ENCODE measurements around the gene FTO. TPM values are rescaled to one million over a fixed set of nuclear protein-coding genes. Genes with fewer than 3 reads are reported as not detected.

The FTO gene
- total and polyA plus RNA-seq, 2 of the 13 experiments (the other 11 are each of a cell fraction or from before 2014, with no cell fraction given): 41.6 to 55.8 TPM

DNA sequence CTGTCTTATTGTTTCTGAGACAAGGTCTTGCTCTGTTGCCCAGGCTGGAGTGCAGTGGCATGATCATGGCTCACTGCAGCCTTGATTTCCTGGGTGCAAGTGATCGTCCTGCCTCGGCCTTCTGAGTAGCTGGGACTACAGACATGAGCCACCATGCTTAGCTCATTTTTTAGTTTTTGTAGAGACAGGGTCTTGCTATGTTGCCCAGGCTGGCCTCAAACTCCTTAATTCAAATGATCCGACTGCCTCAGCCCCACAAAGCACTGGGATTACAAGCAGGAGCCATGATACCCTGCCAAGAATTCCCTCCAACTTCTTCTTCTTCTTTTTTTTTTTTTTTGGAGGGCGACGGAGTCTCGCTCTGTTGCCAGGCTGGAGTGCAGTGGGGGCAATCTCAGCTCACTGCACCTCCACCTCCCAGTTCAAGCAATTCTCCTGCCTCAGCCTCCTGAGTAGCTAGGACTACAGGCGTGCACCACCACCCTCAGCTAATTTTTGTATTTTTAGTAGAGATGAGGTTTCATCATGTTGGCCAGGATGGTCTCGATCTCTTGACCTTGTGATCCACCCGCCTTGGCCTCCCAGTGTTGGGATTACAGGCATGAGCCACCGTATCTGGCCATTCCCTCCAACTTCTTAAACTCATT lies 477.9 kb downstream of the FTO start (continued):
- 0 out of 2 replicates have a peak, but pooled peaks have one; percentile 22 for TF ChIP-seq NAIF1 (CRISPR knock-in tag; IDR thresholded peaks at IDR 0.05; ENCODE audit: borderline replicate concordance)
- TF ChIP-seq ZNF687 (CRISPR knock-in tag; IDR thresholded peaks at IDR 0.05): peak; percentile 43
- TF ChIP-seq, protein P1, sequence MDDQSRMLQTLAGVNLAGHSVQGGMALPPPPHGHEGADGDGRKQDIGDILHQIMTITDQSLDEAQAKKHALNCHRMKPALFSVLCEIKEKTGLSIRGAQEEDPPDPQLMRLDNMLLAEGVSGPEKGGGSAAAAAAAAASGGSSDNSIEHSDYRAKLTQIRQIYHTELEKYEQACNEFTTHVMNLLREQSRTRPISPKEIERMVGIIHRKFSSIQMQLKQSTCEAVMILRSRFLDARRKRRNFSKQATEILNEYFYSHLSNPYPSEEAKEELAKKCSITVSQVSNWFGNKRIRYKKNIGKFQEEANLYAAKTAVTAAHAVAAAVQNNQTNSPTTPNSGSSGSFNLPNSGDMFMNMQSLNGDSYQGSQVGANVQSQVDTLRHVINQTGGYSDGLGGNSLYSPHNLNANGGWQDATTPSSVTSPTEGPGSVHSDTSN (CRISPR knock-in tag; IDR thresholded peaks at IDR 0.05; ENCODE audit: borderline replicate concordance): 0 out of 2 replicates have a peak, but pooled peaks have one; percentile 42
- TF ChIP-seq HNF1B (CRISPR knock-in tag; IDR thresholded peaks at IDR 0.05): peak; percentile 22; the same call in 1 of the 2 replicates
- 0 out of 2 replicates have a peak, but pooled peaks have one; percentile 9 for TF ChIP-seq SNAI1 (CRISPR knock-in tag; IDR thresholded peaks at IDR 0.05; ENCODE audit: borderline replicate concordance)
- 0 out of 2 replicates have a peak, but pooled peaks have one; percentile 51 for TF ChIP-seq BRD4 (CRISPR knock-in tag; IDR thresholded peaks at IDR 0.05)
- TF ChIP-seq, protein P2, sequence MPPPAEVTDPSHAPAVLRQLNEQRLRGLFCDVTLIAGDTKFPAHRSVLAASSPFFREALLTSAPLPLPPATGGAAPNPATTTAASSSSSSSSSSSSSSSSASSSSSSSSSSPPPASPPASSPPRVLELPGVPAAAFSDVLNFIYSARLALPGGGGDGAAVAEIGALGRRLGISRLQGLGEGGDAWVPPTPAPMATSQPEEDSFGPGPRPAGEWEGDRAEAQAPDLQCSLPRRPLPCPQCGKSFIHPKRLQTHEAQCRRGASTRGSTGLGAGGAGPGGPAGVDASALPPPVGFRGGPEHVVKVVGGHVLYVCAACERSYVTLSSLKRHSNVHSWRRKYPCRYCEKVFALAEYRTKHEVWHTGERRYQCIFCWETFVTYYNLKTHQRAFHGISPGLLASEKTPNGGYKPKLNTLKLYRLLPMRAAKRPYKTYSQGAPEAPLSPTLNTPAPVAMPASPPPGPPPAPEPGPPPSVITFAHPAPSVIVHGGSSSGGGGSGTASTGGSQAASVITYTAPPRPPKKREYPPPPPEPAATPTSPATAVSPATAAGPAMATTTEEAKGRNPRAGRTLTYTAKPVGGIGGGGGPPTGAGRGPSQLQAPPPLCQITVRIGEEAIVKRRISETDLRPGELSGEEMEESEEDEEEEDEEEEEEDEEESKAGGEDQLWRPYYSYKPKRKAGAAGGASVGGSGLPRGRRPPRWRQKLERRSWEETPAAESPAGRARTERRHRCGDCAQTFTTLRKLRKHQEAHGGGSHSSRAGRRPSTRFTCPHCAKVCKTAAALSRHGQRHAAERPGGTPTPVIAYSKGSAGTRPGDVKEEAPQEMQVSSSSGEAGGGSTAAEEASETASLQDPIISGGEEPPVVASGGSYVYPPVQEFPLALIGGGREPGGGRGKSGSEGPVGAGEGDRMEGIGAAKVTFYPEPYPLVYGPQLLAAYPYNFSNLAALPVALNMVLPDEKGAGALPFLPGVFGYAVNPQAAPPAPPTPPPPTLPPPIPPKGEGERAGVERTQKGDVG (CRISPR knock-in tag; IDR thresholded peaks at IDR 0.05; ENCODE audit: borderline replicate concordance): 0 out of 2 replicates have a peak, but pooled peaks have one; percentile 31
- 0 out of 2 replicates have a peak, but pooled peaks have one; percentile 54 for TF ChIP-seq TP53 (CRISPR knock-in tag; conservative IDR thresholded peaks at IDR 0.05)
- 0 out of 2 replicates have a peak, but pooled peaks have one; percentile 17 for TF ChIP-seq ZNF792 (CRISPR knock-in tag; IDR thresholded peaks at IDR 0.05)
- TF ChIP-seq FOXO4 (CRISPR knock-in tag; conservative IDR thresholded peaks at IDR 0.05): 0 out of 2 replicates have a peak, but pooled peaks have one; percentile 44
- TF ChIP-seq ZNF256 (CRISPR knock-in tag; conservative IDR thresholded peaks at IDR 0.05): 0 out of 2 replicates have a peak, but pooled peaks have one; percentile 42
- 0 out of 2 replicates have a peak, but pooled peaks have one; percentile 16 for TF ChIP-seq ZMYM3 (CRISPR knock-in tag; IDR thresholded peaks at IDR 0.05)
- TF ChIP-seq ZNF34 (CRISPR knock-in tag; IDR thresholded peaks at IDR 0.05; ENCODE audit: borderline replicate concordance): peak; percentile 71; the same call in 1 of the 2 replicates
- 0 out of 2 replicates have a peak, but pooled peaks have one; percentile 23 for TF ChIP-seq HOXD1 (CRISPR knock-in tag; IDR thresholded peaks at IDR 0.05)
- 0 out of 2 replicates have a peak, but pooled peaks have one; percentile 31 for TF ChIP-seq ZNF619 (CRISPR knock-in tag; IDR thresholded peaks at IDR 0.05)
- TF ChIP-seq ZNF337 (CRISPR knock-in tag; IDR thresholded peaks at IDR 0.05; ENCODE audit: borderline replicate concordance, low read depth): 0 out of 2 replicates have a peak, but pooled peaks have one; percentile 3
